Activated CD8-positive, alpha-beta T cell treated with anti-CD3 and anti-CD28 coated beads, Interleukin-2, amount 10 ng/mL, durations not matched to agents 7 days and 5 days (primary cell): Measurements from ENCODE around the gene PKP3. TPM values are rescaled to one million over a fixed set of nuclear protein-coding genes. Genes with fewer than 3 reads are reported as not detected.
"Not testable (repeated sequence)": the region's sequence is repeated elsewhere in the genome, so short reads cannot be mapped to it uniquely, and the experiment has no call there.

ENCODE experiments used
- ATAC-seq: fragments of 150-1000 bp; cut with Tn5 transposase; one replicate; pipeline ENCODE4 v1.10.0; 2021; ENCODE audit warnings: moderate library complexity
- CTCF ChIA-PET: fragments of 350-600 bp; sonication (Branson Sonifier 250); formaldehyde crosslinking; loops from one replicate; lab custom pipeline; 2021; ENCODE audit warnings: antibody characterized with exemption; lab: Charles Lee
- POLR2A ChIA-PET: fragments of 350-600 bp; sonication (Branson Sonifier 250); formaldehyde crosslinking; loops from one replicate; lab custom pipeline; 2021; ENCODE audit warnings: antibody characterized with exemption; lab: Charles Lee
- DNase-seq: peaks from one replicate; pipeline ENCODE4 v3.0.0-alpha.2; 2020
- H3K27ac Mint-ChIP-seq: one replicate; pipeline ENCODE4 v1.8.0; 2021; ENCODE audit warnings: mild to moderate bottlenecking, mixed read lengths
- H3K27me3 Mint-ChIP-seq: one replicate; pipeline ENCODE4 v1.8.0; 2021; ENCODE audit warnings: low read depth, mixed read lengths
- H3K36me3 Mint-ChIP-seq: one replicate; pipeline ENCODE4 v1.8.0; 2021; ENCODE audit warnings: low read depth, mixed read lengths
- H3K4me1 Mint-ChIP-seq: one replicate; pipeline ENCODE4 v1.8.0; 2021; ENCODE audit warnings: low read depth, mixed read lengths
- H3K4me3 Mint-ChIP-seq: one replicate; pipeline ENCODE4 v1.8.0; 2021; ENCODE audit warnings: mild to moderate bottlenecking, mixed read lengths
- H3K9me3 Mint-ChIP-seq: one replicate; pipeline ENCODE4 v1.8.0; 2022; ENCODE audit warnings: mixed read lengths; ENCODE audit not compliant: insufficient read depth
- total RNA-seq, 2 experiments: library from RNA; stranded (reverse); gene quantifications; one replicate each; pipeline ENCODE4 v1.2.3, GENCODE V29; 2021

PKP3 gene
- total RNA-seq, 2 experiments from 2014 or later: 0.13 TPM; not detected in 1

DNA sequence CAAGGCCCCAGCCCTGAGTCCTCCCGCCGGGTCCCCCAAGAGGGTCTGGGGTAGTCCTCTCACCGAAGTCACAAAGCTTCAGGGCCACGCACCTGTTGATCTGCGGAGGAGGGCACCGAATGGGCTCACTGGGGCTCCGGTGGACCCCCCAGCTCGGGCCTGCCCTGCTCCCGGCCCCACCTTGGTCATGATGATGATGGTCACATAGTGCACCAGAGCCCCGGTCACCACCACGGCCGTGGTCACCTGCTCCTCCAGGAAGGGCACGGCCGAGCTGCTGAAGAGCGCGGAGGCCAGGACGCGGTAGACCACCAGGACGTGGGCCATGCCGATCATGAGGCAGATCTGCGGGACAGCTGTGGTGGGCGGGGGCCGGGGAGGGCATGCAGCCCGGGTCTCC lies 34.3 kb downstream of the PKP3 start:
- Mint-ChIP-seq H3K27ac (no peak overlapping the region), H3K9me3 (no peaks in the 10 kb centered on the region), H3K36me3 (peaks cover 38% of the 10 kb centered on the region), H3K4me1 (no peaks in the 10 kb centered on the region), H3K4me3 (no peak overlapping the region), H3K27me3 (no peaks in the 10 kb centered on the region)
- no peak for DNase-seq
- ChIA-PET POLR2A (interaction anchor here (1.7 kb wide), 1 partner anchor 11 kb away, joined by 5 read pairs; no protein-coding TSS in a partner anchor), CTCF (no interaction called here)
- ATAC-seq: no peak

DNA sequence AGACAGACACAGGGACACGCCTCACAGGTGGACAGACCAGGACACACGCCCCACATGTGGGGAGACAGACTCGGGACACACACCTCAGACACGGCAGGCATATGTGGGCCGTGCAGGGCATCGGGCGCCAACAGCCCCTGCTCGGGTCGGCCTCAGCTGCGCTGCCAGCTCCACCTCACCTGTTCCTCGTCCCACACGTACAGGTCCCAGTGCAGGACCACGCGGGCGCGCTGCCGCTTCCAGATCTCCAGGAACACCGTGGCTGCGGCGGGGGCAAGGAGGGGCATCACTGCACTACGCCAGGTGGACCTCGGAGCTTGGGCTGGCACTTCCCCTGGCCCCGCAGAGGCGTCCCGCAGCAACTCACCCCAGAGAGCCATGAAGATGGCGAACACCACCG lies 35.4 kb downstream of the PKP3 start:
- Mint-ChIP-seq H3K9me3 (no peaks in the 10 kb centered on the region), H3K4me1 (no peaks in the 10 kb centered on the region), H3K27ac (no peak overlapping the region), H3K4me3 (no peak overlapping the region), H3K36me3 (peaks cover 34% of the 10 kb centered on the region), H3K27me3 (no peaks in the 10 kb centered on the region)
- DNase-seq (no peak), ATAC-seq (no peak)
- ChIA-PET POLR2A (interaction anchor here (1.7 kb wide), 1 partner anchor 13 kb away, joined by 5 read pairs; no protein-coding TSS in a partner anchor), CTCF (no interaction called here)

DNA sequence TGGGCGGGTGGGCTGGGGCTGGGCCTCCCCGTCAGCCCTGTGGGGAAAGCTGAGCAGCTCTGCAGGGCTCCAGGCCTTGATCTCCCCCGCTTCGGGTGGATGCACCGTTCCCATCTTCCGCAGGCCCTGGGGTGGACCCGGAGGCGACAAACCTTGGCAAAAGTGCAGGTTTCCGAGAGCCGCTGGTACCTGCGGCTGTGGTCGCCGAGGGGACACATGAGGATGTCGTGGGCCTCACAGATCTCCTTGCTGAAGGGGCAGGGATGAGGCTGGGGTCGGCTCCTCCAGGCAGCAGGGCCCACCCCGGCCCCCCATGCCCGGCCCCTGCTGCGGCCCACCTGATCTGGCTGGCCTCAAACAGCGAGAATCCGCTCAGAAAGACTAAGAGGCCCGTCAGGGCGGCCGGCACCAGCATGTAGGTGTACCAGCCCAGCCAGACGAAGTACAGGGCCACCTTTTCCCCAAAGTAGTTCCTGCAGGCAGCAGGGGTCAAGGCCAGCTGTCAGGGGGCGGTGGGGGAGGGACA lies 36.0 kb downstream of the PKP3 start:
- H3K27me3 Mint-ChIP-seq: no peaks in the 10 kb centered on the region
- ChIA-PET CTCF (no interaction called here), POLR2A (no interaction called here)
- H3K4me1 Mint-ChIP-seq: no peaks in the 10 kb centered on the region
- H3K4me3 Mint-ChIP-seq: no peak overlapping the region
- H3K27ac Mint-ChIP-seq: no peak overlapping the region
- ATAC-seq (no peak), DNase-seq (no peak)
- peaks cover 30% of the 10 kb centered on the region for H3K36me3 Mint-ChIP-seq
- H3K9me3 Mint-ChIP-seq: no peaks in the 10 kb centered on the region

- no peaks in the 10 kb centered on the region for H3K9me3 Mint-ChIP-seq
- CTCF ChIA-PET: no interaction called here
- no peaks in the 10 kb centered on the region for H3K27me3 Mint-ChIP-seq
- POLR2A ChIA-PET: no interaction called here
- peaks cover 3% of the 10 kb centered on the region for H3K4me1 Mint-ChIP-seq
- DNase-seq (no peak), ATAC-seq (no peak)
- no peak overlapping the region for H3K27ac Mint-ChIP-seq
- peaks cover 18% of the 10 kb centered on the region for H3K36me3 Mint-ChIP-seq
- H3K4me3 Mint-ChIP-seq: no peak overlapping the region
These were observed 37.9 kb downstream of the PKP3 start for GRCh38 chr11:431921-432320.

GRCh38 chr11:432501-433100 lies 38.6 kb downstream of the PKP3 start:
- ChIA-PET POLR2A (no interaction called here), CTCF (no interaction called here)
- H3K4me3 Mint-ChIP-seq: no peak overlapping the region
- DNase-seq (no peak), ATAC-seq (no peak)
- peaks cover 8% of the 10 kb centered on the region for H3K4me1 Mint-ChIP-seq
- peaks cover 16% of the 10 kb centered on the region for H3K36me3 Mint-ChIP-seq
- H3K9me3 Mint-ChIP-seq: no peaks in the 10 kb centered on the region
- H3K27me3 Mint-ChIP-seq: no peaks in the 10 kb centered on the region
- H3K27ac Mint-ChIP-seq: no peak overlapping the region

DNA sequence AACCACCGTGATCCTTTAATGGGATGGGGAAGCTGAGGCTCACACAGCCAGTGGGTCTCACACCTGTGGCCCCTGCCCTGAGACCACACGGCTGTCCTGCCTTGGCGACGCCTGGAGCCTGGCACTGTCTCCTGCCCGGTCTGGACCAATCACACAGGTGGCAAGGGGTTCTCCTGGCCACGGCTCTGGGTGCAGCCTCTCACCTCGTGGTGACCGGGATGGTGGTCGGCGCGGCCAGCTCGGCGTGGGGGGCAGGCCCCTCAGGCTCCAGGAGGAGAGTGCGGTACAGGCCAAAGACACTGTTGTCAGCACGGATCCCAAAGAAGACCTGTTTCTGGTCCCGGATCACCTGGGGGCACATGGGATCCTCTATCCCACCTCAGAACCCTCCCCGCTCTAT lies 39.1 kb downstream of the PKP3 start:
- H3K4me3 Mint-ChIP-seq: no peak overlapping the region
- H3K27me3 Mint-ChIP-seq: no peaks in the 10 kb centered on the region

DNA sequence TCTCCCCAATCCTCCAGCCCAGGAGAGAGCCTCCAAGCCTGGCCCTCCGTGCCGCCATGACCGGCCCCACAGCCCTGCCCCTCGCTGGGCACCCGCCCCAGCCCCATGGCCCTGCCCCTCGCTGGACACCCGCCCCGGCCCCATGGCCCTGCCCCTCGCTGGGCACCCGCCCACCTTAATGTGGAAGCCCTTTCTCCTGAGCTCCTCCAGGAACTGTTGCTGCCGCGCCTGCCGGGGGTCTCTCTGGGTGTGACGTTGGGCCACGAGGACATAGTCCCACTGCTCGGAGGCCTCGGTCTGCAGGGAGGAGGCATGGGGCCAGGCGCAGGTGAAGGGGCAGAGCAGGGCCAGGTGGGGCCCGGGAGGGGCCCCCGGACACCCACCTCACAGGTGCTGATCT lies 39.6 kb downstream of the PKP3 start:
- Mint-ChIP-seq H3K36me3 (peaks cover 12% of the 10 kb centered on the region), H3K9me3 (no peaks in the 10 kb centered on the region), H3K4me1 (peaks cover 16% of the 10 kb centered on the region), H3K4me3 (no peak overlapping the region), H3K27me3 (no peaks in the 10 kb centered on the region), H3K27ac (no peak overlapping the region)
- ChIA-PET POLR2A (no interaction called here), CTCF (no interaction called here)
- ATAC-seq (no peak), DNase-seq (no peak)

More for the DNA sequence above, 39.1 kb downstream of the PKP3 start:
- peaks cover 14% of the 10 kb centered on the region for H3K36me3 Mint-ChIP-seq
- POLR2A ChIA-PET: no interaction called here
- CTCF ChIA-PET: no interaction called here
- ATAC-seq (no peak), DNase-seq (no peak)
- peaks cover 12% of the 10 kb centered on the region for H3K4me1 Mint-ChIP-seq
- no peak overlapping the region for H3K27ac Mint-ChIP-seq
- no peaks in the 10 kb centered on the region for H3K9me3 Mint-ChIP-seq

DNA sequence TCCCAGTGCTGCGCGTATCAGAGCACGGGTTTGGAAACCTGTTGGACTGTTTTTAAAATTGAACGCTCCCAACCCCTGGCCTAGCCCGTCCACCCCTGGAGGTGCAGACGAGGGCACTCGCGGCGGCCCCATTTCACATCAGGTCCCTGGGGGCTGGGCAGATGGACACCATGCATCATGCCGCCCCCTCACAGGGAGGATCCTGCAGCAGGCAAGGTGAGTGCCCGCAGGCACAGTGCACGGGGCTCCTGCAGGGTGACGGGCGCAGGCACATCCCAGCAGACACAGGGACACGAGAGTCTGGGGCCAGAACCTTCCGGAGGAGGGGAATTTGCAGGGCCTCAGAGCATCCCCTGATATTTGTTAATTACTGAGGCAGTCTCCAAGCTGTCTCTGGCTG lies 40.5 kb downstream of the PKP3 start:
- no peaks in the 10 kb centered on the region for H3K9me3 Mint-ChIP-seq
- ATAC-seq (no peak), DNase-seq (no peak)
- no peak overlapping the region for H3K4me3 Mint-ChIP-seq
- H3K36me3 Mint-ChIP-seq: peaks cover 5% of the 10 kb centered on the region
- no peaks in the 10 kb centered on the region for H3K27me3 Mint-ChIP-seq
- no peak overlapping the region for H3K27ac Mint-ChIP-seq
- peaks cover 22% of the 10 kb centered on the region for H3K4me1 Mint-ChIP-seq
- CTCF ChIA-PET: no interaction called here
- POLR2A ChIA-PET: no interaction called here

GRCh38 chr11:434999-435740 lies 41.2 kb downstream of the PKP3 start:
- H3K9me3 Mint-ChIP-seq, ATAC-seq, H3K27ac Mint-ChIP-seq, H3K4me3 Mint-ChIP-seq, CTCF ChIA-PET, H3K36me3 Mint-ChIP-seq, H3K27me3 Mint-ChIP-seq, DNase-seq, POLR2A ChIA-PET: not testable (repeated sequence)
- H3K4me1 Mint-ChIP-seq: peaks cover 29% of the 10 kb centered on the region

GRCh38 chr11:437228-437870 lies 43.3 kb downstream of the PKP3 start:
- POLR2A ChIA-PET: no interaction called here
- DNase-seq: no peak
- Mint-ChIP-seq H3K4me1 (peaks cover 41% of the 10 kb centered on the region), H3K27me3 (no peaks in the 10 kb centered on the region), H3K36me3 (peaks cover 3% of the 10 kb centered on the region), H3K4me3 (no peak overlapping the region), H3K9me3 (no peaks in the 10 kb centered on the region), H3K27ac (no peak overlapping the region)
- CTCF ChIA-PET: interaction anchor here (0.8 kb wide), 1 partner anchor 12 kb away, joined by 3 read pairs; no protein-coding TSS in a partner anchor
- no peak for ATAC-seq

DNA sequence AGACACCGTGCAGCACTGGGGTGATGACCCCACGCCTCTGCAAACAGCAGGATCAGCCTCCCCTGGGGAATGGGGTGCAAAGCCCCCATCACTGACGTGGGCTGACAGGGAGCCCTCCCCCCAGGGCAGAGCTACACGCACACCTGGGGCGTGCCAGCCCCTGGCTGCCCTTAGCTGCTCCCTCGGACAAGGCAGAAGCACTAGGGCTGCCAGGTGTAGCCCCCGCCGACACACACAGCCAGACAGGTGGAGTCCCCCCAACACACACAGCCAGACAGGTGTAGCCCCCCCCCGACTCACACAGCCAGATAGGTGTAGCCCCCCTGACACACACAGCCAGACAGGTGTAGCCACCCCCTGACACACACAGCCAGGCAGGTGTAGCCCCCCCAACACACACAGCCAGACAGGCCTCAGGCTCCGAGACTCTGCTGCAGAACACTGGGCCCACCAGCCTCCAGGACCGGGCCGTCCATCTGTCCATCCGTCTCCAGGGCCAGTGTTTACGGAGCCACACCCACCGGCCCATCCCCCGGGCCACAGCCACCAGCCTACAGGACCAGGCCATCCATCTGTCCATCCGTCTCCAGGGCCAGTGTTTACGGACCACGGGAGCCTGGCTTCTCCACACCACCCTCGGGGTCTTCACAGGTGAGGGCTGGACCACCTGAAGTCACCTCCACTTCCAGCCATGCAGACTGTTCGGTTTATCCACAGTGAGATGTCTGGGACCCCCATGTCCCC lies 44.3 kb downstream of the PKP3 start:
- H3K27ac Mint-ChIP-seq: no peak overlapping the region
- no peaks in the 10 kb centered on the region for H3K27me3 Mint-ChIP-seq
- H3K4me3 Mint-ChIP-seq: no peak overlapping the region
- ChIA-PET POLR2A (interaction anchor here (1.3 kb wide), 1 partner anchor 55 kb away, joined by 4 read pairs; no protein-coding TSS in a partner anchor), CTCF (no interaction called here)
- no peaks in the 10 kb centered on the region for H3K36me3 Mint-ChIP-seq
- H3K9me3 Mint-ChIP-seq: no peaks in the 10 kb centered on the region
- ATAC-seq (no peak), DNase-seq (no peak)
- peaks cover 41% of the 10 kb centered on the region for H3K4me1 Mint-ChIP-seq
